ENCODE results near the gene RAB20. TPM values are rescaled to one million over a fixed set of nuclear protein-coding genes. Genes with fewer than 3 reads are reported as not detected.
"Not testable (repeated sequence)": the region's sequence is repeated elsewhere in the genome, so short reads cannot be mapped to it uniquely, and the experiment has no call there.

Gene RAB20, protein sequence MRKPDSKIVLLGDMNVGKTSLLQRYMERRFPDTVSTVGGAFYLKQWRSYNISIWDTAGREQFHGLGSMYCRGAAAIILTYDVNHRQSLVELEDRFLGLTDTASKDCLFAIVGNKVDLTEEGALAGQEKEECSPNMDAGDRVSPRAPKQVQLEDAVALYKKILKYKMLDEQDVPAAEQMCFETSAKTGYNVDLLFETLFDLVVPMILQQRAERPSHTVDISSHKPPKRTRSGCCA
- total RNA-seq (10 to 100 TPM in 5 of 6 donors, 1 to 10 TPM in 1; 9.3 to 23.1 (median 14.2) TPM), polyA plus RNA-seq (10 to 100 TPM; 10.9 to 23.6 TPM)

DNA sequence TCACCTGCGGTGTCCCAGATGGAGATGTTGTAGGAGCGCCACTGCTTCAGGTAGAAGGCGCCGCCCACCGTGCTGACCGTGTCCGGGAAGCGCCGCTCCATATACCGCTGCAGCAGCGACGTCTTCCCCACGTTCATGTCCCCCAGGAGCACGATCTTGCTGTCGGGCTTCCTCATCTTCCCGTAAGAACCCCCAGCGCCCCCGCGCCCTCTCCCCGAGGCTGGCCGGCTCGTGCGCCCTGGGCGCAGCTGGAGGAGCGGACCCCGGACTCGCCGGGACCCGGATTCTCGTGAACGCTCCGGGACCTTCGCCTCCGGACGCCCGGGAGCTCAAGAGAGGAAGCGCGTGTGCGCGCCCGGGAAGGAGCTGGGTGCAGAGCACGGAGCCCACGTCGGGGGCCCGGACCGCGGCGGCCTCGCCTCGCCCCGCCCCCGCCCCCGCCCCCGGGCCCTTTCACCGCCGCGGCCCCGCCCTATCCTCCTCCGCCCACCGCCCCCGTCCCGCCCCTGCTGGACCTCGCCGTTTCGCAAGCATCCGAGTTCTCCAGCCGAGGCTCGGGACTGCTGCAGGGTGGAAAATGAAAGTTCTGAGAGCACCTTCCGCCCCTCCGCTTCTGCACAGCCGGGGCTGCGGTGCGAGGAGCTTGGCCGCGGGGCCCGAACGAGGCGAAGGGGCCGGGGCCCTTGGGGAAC is at the start of gene RAB20:
TSS of gene RAB20 (minus strand) at position 379 of the 692 bp plus-strand sequence. CDS start at position 176, 203 bp downstream.
- intact Hi-C loops (cut with DNase I), result no loop called here
- H3K27me3 ChIP-seq, result no peaks in the 10 kb centered on the region
- H3K4me3 ChIP-seq, result peak within 1 kb of the TSS; percentile 68 to 93 (median 78)
- TF ChIP-seq, protein P1, sequence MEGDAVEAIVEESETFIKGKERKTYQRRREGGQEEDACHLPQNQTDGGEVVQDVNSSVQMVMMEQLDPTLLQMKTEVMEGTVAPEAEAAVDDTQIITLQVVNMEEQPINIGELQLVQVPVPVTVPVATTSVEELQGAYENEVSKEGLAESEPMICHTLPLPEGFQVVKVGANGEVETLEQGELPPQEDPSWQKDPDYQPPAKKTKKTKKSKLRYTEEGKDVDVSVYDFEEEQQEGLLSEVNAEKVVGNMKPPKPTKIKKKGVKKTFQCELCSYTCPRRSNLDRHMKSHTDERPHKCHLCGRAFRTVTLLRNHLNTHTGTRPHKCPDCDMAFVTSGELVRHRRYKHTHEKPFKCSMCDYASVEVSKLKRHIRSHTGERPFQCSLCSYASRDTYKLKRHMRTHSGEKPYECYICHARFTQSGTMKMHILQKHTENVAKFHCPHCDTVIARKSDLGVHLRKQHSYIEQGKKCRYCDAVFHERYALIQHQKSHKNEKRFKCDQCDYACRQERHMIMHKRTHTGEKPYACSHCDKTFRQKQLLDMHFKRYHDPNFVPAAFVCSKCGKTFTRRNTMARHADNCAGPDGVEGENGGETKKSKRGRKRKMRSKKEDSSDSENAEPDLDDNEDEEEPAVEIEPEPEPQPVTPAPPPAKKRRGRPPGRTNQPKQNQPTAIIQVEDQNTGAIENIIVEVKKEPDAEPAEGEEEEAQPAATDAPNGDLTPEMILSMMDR (IDR thresholded peaks at IDR 0.05), result no peak
- peaks cover 15 to 40% (median 19%) of the 10 kb centered on the region in 3 donors for H3K4me1 ChIP-seq
- DNase-seq (peak; percentile 86 to 93 (median 90)), FAIRE-seq (no peak), ATAC-seq (peak; percentile 70 to 82 (median 78))
- H3K9me3 ChIP-seq, result no peaks in the 10 kb centered on the region
- H3K27ac ChIP-seq, result peak within 1 kb of the TSS; percentile 88 to 98 (median 96)
- no peaks in the 10 kb centered on the region for H3K36me3 ChIP-seq
- whole genome bisulfite sequencing, 2 donors, result 0 to 1% methylated on average over 46 to 79 of the region's 79 CpGs

DNA sequence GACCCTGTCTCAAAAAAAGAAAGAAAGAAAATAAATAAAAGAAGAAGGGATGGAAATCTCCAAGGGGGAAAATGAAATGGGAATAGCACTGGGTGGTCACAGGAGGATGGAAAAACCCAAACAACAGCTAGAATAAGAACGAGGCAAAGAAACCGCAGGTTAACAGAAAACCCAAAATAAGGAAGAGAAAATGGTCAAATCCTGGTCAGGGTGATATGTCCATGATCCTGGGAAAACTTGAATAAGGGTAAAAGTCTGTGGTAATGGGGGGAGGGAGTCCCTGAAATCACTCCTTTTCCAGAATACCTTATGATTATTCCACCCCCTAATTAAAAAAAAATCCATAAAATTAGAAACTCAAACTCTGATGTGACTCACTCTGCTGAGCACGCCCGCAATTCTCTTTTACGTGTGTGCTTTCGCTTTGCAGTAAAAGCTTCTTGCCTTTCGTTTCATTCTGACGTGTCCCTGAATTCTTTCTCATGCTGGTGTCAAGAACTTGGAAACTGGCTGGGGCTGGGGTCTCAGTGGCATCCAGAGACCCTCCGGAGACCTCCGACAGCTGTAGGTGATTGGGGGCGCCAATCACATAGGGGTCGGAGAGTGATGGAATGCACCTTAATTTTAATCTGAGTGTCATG is 49.6 kb upstream of the RAB20 start:
- Histone ChIP-seq H3K9me3 (no peaks in the 10 kb centered on the region), H3K36me3 (no peaks in the 10 kb centered on the region), H3K4me1 (peaks cover 0 to 4% (median 0%) of the 10 kb centered on the region in 3 donors), H3K27me3 (no peaks in the 10 kb centered on the region), H3K27ac (no peak overlapping the region), H3K4me3 (no peak overlapping the region)
- intact Hi-C loops (cut with DNase I), result no loop called here
- FAIRE-seq, result no peak
- no peak for ATAC-seq
- WGBS, 2 donors, result 73 to 85% methylated on average over 12 of the region's 12 CpGs
- DNase-seq, result no peak
- TF ChIP-seq, protein P1 (IDR thresholded peaks at IDR 0.05), result no peak

DNA sequence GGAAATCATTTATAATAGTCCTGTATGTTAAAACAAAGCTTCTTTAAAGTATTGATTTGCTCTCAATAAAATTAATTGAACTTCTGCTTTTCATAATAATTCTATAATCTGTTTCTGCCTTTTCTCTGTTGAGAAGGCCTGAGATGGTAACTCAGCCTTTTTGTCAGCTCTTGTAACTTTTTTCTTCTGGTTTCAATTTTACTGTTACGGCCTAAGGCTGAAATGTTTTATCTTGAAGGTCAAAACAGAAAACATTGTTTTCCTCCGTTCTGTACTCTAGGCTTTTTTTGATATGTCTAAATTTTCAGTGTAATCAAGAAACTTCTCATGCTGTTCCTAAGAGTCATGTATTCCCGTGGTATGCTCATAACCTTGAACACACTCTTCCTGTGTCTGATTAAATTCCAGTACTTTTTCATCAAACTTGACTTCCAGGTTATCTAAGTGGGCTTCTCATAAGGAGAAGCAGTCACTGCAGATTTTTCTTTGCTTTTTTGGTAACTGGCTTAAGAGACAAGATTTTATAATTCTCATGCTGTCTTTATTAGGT is 46.2 kb upstream of the RAB20 start:
- DNase-seq (no peak), ATAC-seq (no peak), FAIRE-seq (no peak)
- H3K4me1 ChIP-seq, result no peaks in the 10 kb centered on the region
- H3K27me3 ChIP-seq, result no peaks in the 10 kb centered on the region
- no peaks in the 10 kb centered on the region for H3K36me3 ChIP-seq
- H3K4me3 ChIP-seq, result no peak overlapping the region
- intact Hi-C loops (cut with DNase I), result no loop called here
- no peaks in the 10 kb centered on the region for H3K9me3 ChIP-seq
- TF ChIP-seq, protein P1 (IDR thresholded peaks at IDR 0.05), result no peak
- 55 to 69% methylated on average over 3 of the region's 3 CpGs for WGBS, 2 donors
- no peak overlapping the region for H3K27ac ChIP-seq

DNA sequence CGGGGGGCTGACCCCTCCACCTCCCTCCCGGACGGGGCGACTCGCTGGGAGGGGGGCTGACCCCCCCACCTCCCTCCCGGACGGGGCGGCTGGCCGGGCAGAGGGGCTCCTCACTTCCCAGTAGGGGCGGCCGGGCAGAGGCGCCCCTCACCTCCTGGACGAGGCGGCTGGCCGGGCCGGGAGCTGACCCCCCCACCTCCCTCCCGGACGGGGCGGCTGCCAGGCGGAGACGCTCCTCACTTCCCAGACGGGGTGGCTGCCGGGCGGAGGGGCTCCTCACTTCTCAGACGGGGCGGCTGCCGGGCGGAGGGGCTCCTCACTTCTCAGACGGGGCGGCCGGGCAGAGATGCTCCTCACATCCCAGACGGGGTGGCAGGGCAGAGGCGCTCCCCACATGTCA is 44.8 kb upstream of the RAB20 start:
- intact Hi-C loops (cut with DNase I); H3K4me1 ChIP-seq; H3K27me3 ChIP-seq; H3K9me3 ChIP-seq; FAIRE-seq; H3K36me3 ChIP-seq; H3K4me3 ChIP-seq; ATAC-seq; H3K27ac ChIP-seq; DNase-seq: not testable (repeated sequence)
- 90 to 100% methylated on average over 5 to 30 of the region's 33 CpGs for WGBS, 2 donors

DNA sequence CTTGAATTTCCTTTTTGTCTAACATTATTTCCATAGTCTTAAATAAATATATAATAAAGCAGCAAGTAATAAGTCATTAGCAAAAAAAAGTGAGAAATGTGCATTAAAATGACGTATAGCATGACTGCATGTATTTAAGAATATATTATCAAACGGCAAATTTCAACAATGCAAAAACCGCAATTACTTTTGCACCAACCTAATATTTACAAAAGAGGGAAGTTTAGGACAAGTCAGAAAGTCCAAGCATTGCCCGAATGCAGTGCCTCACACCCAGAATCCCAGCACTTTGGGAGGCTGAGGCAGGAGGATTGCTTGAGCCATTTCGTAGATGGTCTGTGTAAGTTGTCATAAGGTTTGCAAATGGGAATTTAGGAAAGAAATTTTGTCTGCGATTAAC is 43.6 kb upstream of the RAB20 start:
- TF ChIP-seq, protein P1 (IDR thresholded peaks at IDR 0.05), result no peak
- intact Hi-C loops (cut with DNase I), result no loop called here
- FAIRE-seq, result no peak
- H3K27ac ChIP-seq, result no peak overlapping the region
- H3K9me3 ChIP-seq, result no peaks in the 10 kb centered on the region
- H3K27me3 ChIP-seq, result no peaks in the 10 kb centered on the region
- 80 to 87% methylated on average over 6 of the region's 6 CpGs for WGBS, 2 donors
- no peaks in the 10 kb centered on the region for H3K4me1 ChIP-seq
- H3K36me3 ChIP-seq, result no peaks in the 10 kb centered on the region
- H3K4me3 ChIP-seq, result no peak overlapping the region
- no peak for DNase-seq
- no peak for ATAC-seq
